HepG2 (cell line): ENCODE data around the gene SPDYE4. TPM values are rescaled to one million over a fixed set of nuclear protein-coding genes. Genes with fewer than 3 reads are reported as not detected.

ENCODE experiments used
- ATAC-seq: fragments of 200-7000 bp; cut with Tn5 transposase; 3 replicates; pipeline ENCODE4 v1.9.1; 2020; ENCODE audit warnings: mild to moderate bottlenecking, moderate library complexity
- BruUV-seq: library from RNA; stranded (reverse); fragments of 400-500 nt; replicated peaks from 2 replicates; lab custom pipeline; 2021; lab: Mats Ljungman, UMichigan
- CTCF ChIA-PET: fragments of 300-600 bp; formaldehyde crosslinking; extraction: SDS; loops from one replicate; lab custom pipeline; 2021; ENCODE audit warnings: low total read pairs, inconsistent platforms, low intra/inter-chr PET ratio; lab: Yijun Ruan, JAX
- POLR2A ChIA-PET: fragments of 350-600 bp; sonication (Branson Sonifier 250); formaldehyde crosslinking; loops from one replicate; lab custom pipeline; 2020; ENCODE audit warnings: antibody characterized with exemption, inconsistent platforms; lab: Yijun Ruan, JAX
- DNase-seq: peaks from one replicate; pipeline ENCODE4 v3.0.0-alpha.2; 2015; ENCODE audit warnings: low spot score
- FAIRE-seq: peaks from 3 replicates; lab custom pipeline; 2011; peaks lifted over from hg19 to GRCh38; lab: Jason Lieb, UNC
- H2AFZ ChIP-seq: one replicate; pipeline ENCODE4 v1.6.1; 2011; ENCODE audit warnings: low read length, inconsistent platforms
- H3K27ac ChIP-seq: fragments of 300-600 bp; 3 replicates; pipeline ENCODE4 v1.8.0; 2011; ENCODE audit warnings: mixed run types, mild to moderate bottlenecking, mixed read lengths, low read length, inconsistent platforms; ENCODE audit not compliant: insufficient read depth; ENCODE audit errors: extremely low read length
- H3K27me3 ChIP-seq, 2 experiments: fragments of 200-600 bp in 1 of 2; 2 replicates in 1 of 2; 3 replicates in 1 of 2; pipeline versions ENCODE4 v1.6.0 to v1.8.0; 2011; ENCODE audit warnings: low read length in 2 of 2, mild to moderate bottlenecking in 2 of 2, moderate library complexity in 2 of 2, inconsistent platforms in 1 of 2; ENCODE audit not compliant: insufficient read depth in 2 of 2, control insufficient read depth in 1 of 2
- H3K36me3 ChIP-seq, 2 experiments: fragments of 200-600 bp in 1 of 2; replicated peaks in 1 of 2; 2 replicates in 1 of 2; 3 replicates in 1 of 2; pipeline versions ENCODE4 v1.5.1 to v1.8.0; 2011; ENCODE audit warnings: low read length in 2 of 2, inconsistent platforms in 1 of 2; ENCODE audit not compliant: insufficient read depth in 2 of 2, control insufficient read depth in 1 of 2
- H3K4me1 ChIP-seq: 2 replicates; pipeline ENCODE4 v1.5.1; 2012; ENCODE audit warnings: low read length, inconsistent platforms; ENCODE audit not compliant: insufficient read depth
- H3K4me2 ChIP-seq: 2 replicates; pipeline ENCODE4 v1.6.0; 2011; ENCODE audit warnings: low read depth, low read length, inconsistent platforms
- H3K4me3 ChIP-seq, 3 experiments: fragments of 200-600 bp in 1 of 3; sonication (generic), shearing (Covaris generic) in 1 of 3; replicated peaks in 1 of 3; 2 replicates each; pipeline ENCODE4 v1.5.1; 2011 to 2016; ENCODE audit warnings: low read length in 3 of 3, inconsistent platforms in 2 of 3, low read depth in 2 of 3, mild to moderate bottlenecking in 2 of 3, control low read depth in 1 of 3, mixed read lengths in 1 of 3; ENCODE audit not compliant: insufficient read depth in 1 of 3
- H3K79me2 ChIP-seq: one replicate; pipeline ENCODE4 v1.6.1; 2011; ENCODE audit warnings: low read length, inconsistent platforms; ENCODE audit not compliant: insufficient read depth
- H3K9ac ChIP-seq: 2 replicates; pipeline ENCODE4 v1.6.0; 2011; ENCODE audit warnings: mild to moderate bottlenecking, low read depth, low read length, inconsistent platforms; ENCODE audit not compliant: insufficient read depth
- H3K9me3 ChIP-seq: 2 replicates; pipeline ENCODE4 v1.5.1; 2012; ENCODE audit warnings: mild to moderate bottlenecking, low read length
- H4K20me1 ChIP-seq: 2 replicates; pipeline ENCODE4 v1.6.0; 2011; ENCODE audit warnings: inconsistent platforms, mild to moderate bottlenecking, low read length, moderate library complexity; ENCODE audit not compliant: insufficient read depth
- ATF7-NPFF ChIP-seq: sonication (generic); formaldehyde crosslinking; IDR thresholded peaks from 2 replicates; pipeline ENCODE4 v1.8.1; 2023; ENCODE audit warnings: mild to moderate bottlenecking, low read depth, missing genetic modification reagents, moderate library complexity
- TEAD3 ChIP-seq: optimal IDR thresholded peaks from 2 replicates; pipeline ENCODE3; 2016; ENCODE audit warnings: borderline replicate concordance
- ZNF180 ChIP-seq: sonication (generic); formaldehyde crosslinking; IDR thresholded peaks from 2 replicates; pipeline ENCODE4 v1.4.0; 2020; ENCODE audit warnings: low read depth, missing genetic modification reagents, borderline replicate concordance
- ZNF3 ChIP-seq: IDR thresholded peaks from 2 replicates; pipeline ENCODE4 v1.7.0; 2017; ENCODE audit warnings: inconsistent platforms
- WGBS: methylation state at CpG from one replicate; pipeline ENCODE4 v1.1.6; 2017; ENCODE audit warnings: low lambda C conversion rate; 5-methylcytosine and 5-hydroxymethylcytosine counted together
- in situ Hi-C: cut with HindIII; loops from 2 replicates; pipeline ENCODE4 v1.10.0; 2017; ENCODE audit warnings: low pct_unique_long_range_greater_than_20kb; ENCODE audit not compliant: extremely low pct_ligation_motif_present
- intact Hi-C: fragments of 100-400 bp; cut with micrococcal nuclease; formaldehyde crosslinking; loops from one replicate; pipeline ENCODE4 v1.10.0; 2022; ENCODE audit not compliant: unreplicated experiment
- polyA plus RNA-seq, 8 experiments: library from polyadenylated mRNA; depleted of rRNA in 3 of 8; stranded (reverse) in 7 of 8; unstranded in 1 of 8; fragments of >200 nt; fragmentation: Illumina TruSeq in 4 of 8; extraction: Trizol in 4 of 8; gene quantifications; 2 replicates each; pipeline versions ENCODE4 v1.2.1 to v1.2.3, GENCODE V29; 2011 to 2016; ENCODE audit warnings: low read depth in 4 of 8, missing spikeins in 1 of 8, mixed read lengths in 1 of 8; ENCODE audit not compliant: insufficient read depth in 1 of 8
- total RNA-seq, 5 experiments: library from RNA; depleted of rRNA; stranded (reverse); fragments of >200 nt; fragmentation: Illumina TruSeq; extraction: Trizol; gene quantifications; 2 replicates each; pipeline ENCODE4 v1.2.3, GENCODE V29; 2016; ENCODE audit warnings: low read depth in 1 of 5

Gene SPDYE4
- total and polyA plus RNA-seq, 2 of the 13 experiments (the other 11 are each of a cell fraction or from before 2014, with no cell fraction given): not detected

DNA sequence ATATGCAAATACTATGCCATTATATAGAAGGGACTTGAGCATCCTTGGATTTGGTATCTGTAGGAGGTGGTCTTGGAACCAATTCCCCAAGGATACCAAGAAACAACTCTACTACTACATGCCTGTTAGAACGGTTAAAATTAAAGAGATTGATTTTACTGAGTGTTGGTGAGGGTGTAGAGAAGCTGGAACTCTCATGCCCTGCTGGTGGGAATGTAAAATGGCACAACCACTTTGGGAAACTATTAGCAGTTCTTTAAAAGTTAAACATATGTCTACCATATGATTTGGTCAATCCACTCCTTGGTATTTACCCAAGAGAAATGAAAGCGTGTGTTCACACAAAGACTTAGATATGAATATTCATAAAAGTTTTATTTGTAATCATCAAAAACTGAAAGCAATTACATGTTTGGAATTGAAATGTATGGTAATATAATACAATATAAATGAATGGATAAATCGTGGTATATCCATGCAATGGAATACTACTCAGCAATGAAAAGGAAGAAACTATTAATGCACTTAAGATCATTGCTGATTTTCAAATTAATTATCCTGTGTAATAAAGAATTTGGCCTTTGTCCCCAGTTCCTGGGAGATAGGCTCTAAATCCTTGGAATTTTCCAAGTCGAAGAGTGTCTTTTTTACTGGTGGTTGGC, 33.0 kb upstream of the SPDYE4 start:
- no peak overlapping the region for H2AFZ ChIP-seq
- in situ Hi-C loops (no loop called here), intact Hi-C loops (no loop called here)
- H3K36me3 ChIP-seq: no peaks in the 10 kb centered on the region
- no peak overlapping the region for H3K4me3 ChIP-seq
- H3K9me3 ChIP-seq: no peaks in the 10 kb centered on the region
- ChIA-PET CTCF (no interaction called here), POLR2A (no interaction called here)
- TF ChIP-seq TEAD3: peak; percentile 76
- TF ChIP-seq ATF7-NPFF (CRISPR knock-in tag): no peak
- WGBS: 26% methylated on average over 4 of the region's 4 CpGs
- FAIRE-seq (peak; percentile 26), DNase-seq (no peak), ATAC-seq (no peak)
- peaks cover 3 to 68% of the 10 kb centered on the region in 2 experiments for H3K27me3 ChIP-seq
- H3K4me2 ChIP-seq: no peak overlapping the region
- no peak overlapping the region for H3K27ac ChIP-seq
- H4K20me1 ChIP-seq: no peaks in the 10 kb centered on the region
- no peak overlapping the region for H3K9ac ChIP-seq
- H3K4me1 ChIP-seq: peaks cover 18% of the 10 kb centered on the region
- BruUV-seq: no TSS peak
- no peaks in the 10 kb centered on the region for H3K79me2 ChIP-seq

DNA sequence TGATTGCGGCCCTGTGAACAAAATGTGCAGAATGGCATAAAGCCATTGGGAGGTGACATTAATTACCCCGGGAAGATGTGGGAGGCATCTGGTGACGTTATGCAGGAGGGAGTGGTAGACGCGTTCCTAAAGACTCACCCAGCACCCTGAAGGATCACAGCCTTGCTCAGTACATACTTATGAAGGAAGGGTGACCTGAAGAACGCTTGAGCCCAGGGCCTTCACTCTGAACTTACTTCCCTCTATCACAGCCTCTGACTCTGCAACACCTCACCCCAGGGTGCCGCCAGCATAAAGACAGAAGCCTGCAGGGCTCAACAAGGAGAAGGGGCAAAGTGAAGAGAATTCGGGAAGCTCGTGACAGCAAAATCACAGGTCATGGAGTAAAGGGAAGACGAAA, 31.4 kb upstream of the SPDYE4 start:
- 11% methylated on average over 10 of the region's 10 CpGs for WGBS
- Histone ChIP-seq H3K79me2 (no peaks in the 10 kb centered on the region), H4K20me1 (no peaks in the 10 kb centered on the region), H3K4me1 (peaks cover 18% of the 10 kb centered on the region), H2AFZ (no peak overlapping the region), H3K4me3 (no peak overlapping the region), H3K4me2 (no peak overlapping the region), H3K9ac (no peak overlapping the region), H3K27me3 (peaks cover 3 to 68% of the 10 kb centered on the region in 2 experiments; a peak in 4 of 5 replicates), H3K27ac (no peak overlapping the region), H3K9me3 (no peaks in the 10 kb centered on the region), H3K36me3 (no peaks in the 10 kb centered on the region)
- TF ChIP-seq ZNF3 (CRISPR knock-in tag): no peak
- TF ChIP-seq ZNF180 (CRISPR knock-in tag): no peak
- in situ Hi-C loops (no loop called here), intact Hi-C loops (no loop called here)
- FAIRE-seq (no peak), ATAC-seq (no peak), DNase-seq (no peak)
- no TSS peak for BruUV-seq
- CTCF ChIA-PET: no interaction called here
- POLR2A ChIA-PET: no interaction called here
